ENCODE data around the gene MAX. TPM values are rescaled to one million over a fixed set of nuclear protein-coding genes. Genes with fewer than 3 reads are reported as not detected.

MAX gene
- total and polyA plus RNA-seq, 2 experiments from 2014 or later = 36.2 to 39.0 TPM

- no peak for TF ChIP-seq CTCF (IDR thresholded peaks at IDR 0.05; ENCODE audit: low read depth, low read length)
- Histone ChIP-seq H3K9me3 (ENCODE audit: low read depth) (no peaks in the 10 kb centered on the region), H3K27ac (no peak overlapping the region), H3K27me3 (no peaks in the 10 kb centered on the region), H3K36me3 (no peaks in the 10 kb centered on the region), H3K4me3 (no peak overlapping the region), H3K4me1 (ENCODE audit: low read depth) (peaks cover 23% of the 10 kb centered on the region)
- no peak for DNase-seq (ENCODE audit: low read depth in 1 of 2, low spot score in 1 of 2)
Measured at GRCh38 chr14:65070471-65070976, 31.8 kb downstream of the MAX start.

GRCh38 chr14:65069874-65070413 lies 32.4 kb downstream of the MAX start:
- peaks cover 23% of the 10 kb centered on the region for H3K4me1 ChIP-seq (ENCODE audit: low read depth)
- H3K27me3 ChIP-seq = no peaks in the 10 kb centered on the region
- H3K9me3 ChIP-seq (ENCODE audit: low read depth) = no peaks in the 10 kb centered on the region
- DNase-seq (ENCODE audit: low read depth in 1 of 2, low spot score in 1 of 2) = no peak
- no peak overlapping the region for H3K4me3 ChIP-seq
- TF ChIP-seq CTCF (IDR thresholded peaks at IDR 0.05; ENCODE audit: low read depth, low read length) = no peak
- no peak overlapping the region for H3K27ac ChIP-seq
- no peaks in the 10 kb centered on the region for H3K36me3 ChIP-seq

- Histone ChIP-seq H3K27me3 (no peaks in the 10 kb centered on the region), H3K9me3 (ENCODE audit: low read depth) (no peaks in the 10 kb centered on the region), H3K36me3 (peaks cover 24% of the 10 kb centered on the region), H3K4me1 (ENCODE audit: low read depth) (no peaks in the 10 kb centered on the region), H3K4me3 (no peak overlapping the region), H3K27ac (peak overlapping the region; percentile 45)
- DNase-seq (ENCODE audit: low read depth in 1 of 2, low spot score in 1 of 2) = no peak
- TF ChIP-seq CTCF (IDR thresholded peaks at IDR 0.05; ENCODE audit: low read depth, low read length) = no peak
Measured at GRCh38 chr14:65065719-65066118, 36.6 kb downstream of the MAX start.

- no peaks in the 10 kb centered on the region for H3K9me3 ChIP-seq (ENCODE audit: low read depth)
- H3K27ac ChIP-seq = no peak overlapping the region
- peaks cover 27% of the 10 kb centered on the region for H3K36me3 ChIP-seq
- no peak for TF ChIP-seq CTCF (IDR thresholded peaks at IDR 0.05; ENCODE audit: low read depth, low read length)
- no peaks in the 10 kb centered on the region for H3K4me1 ChIP-seq (ENCODE audit: low read depth)
- H3K27me3 ChIP-seq = no peaks in the 10 kb centered on the region
- no peak overlapping the region for H3K4me3 ChIP-seq
- DNase-seq (ENCODE audit: low read depth in 1 of 2, low spot score in 1 of 2) = no peak
Measured at GRCh38 chr14:65062096-65063075, 39.9 kb downstream of the MAX start.

GRCh38 chr14:65057695-65058094 lies 44.6 kb downstream of the MAX start:
- no peak overlapping the region for H3K27ac ChIP-seq
- no peaks in the 10 kb centered on the region for H3K4me1 ChIP-seq (ENCODE audit: low read depth)
- DNase-seq (ENCODE audit: low read depth in 1 of 2, low spot score in 1 of 2) = no peak
- no peak overlapping the region for H3K4me3 ChIP-seq
- no peaks in the 10 kb centered on the region for H3K27me3 ChIP-seq
- H3K9me3 ChIP-seq (ENCODE audit: low read depth) = no peaks in the 10 kb centered on the region
- peaks cover 13% of the 10 kb centered on the region for H3K36me3 ChIP-seq
- no peak for TF ChIP-seq CTCF (IDR thresholded peaks at IDR 0.05; ENCODE audit: low read depth, low read length)
